HG02884 (cell line): ENCODE data around the gene BICDL1.

Experiments
- ATAC-seq: cut with Tn5 transposase; IDR thresholded peaks from one replicate; pipeline ENCODE4 v1.9.1; 2021; ENCODE audit warnings: mild to moderate bottlenecking, moderate library complexity; ENCODE audit not compliant: unreplicated experiment

The BICDL1 gene

DNA sequence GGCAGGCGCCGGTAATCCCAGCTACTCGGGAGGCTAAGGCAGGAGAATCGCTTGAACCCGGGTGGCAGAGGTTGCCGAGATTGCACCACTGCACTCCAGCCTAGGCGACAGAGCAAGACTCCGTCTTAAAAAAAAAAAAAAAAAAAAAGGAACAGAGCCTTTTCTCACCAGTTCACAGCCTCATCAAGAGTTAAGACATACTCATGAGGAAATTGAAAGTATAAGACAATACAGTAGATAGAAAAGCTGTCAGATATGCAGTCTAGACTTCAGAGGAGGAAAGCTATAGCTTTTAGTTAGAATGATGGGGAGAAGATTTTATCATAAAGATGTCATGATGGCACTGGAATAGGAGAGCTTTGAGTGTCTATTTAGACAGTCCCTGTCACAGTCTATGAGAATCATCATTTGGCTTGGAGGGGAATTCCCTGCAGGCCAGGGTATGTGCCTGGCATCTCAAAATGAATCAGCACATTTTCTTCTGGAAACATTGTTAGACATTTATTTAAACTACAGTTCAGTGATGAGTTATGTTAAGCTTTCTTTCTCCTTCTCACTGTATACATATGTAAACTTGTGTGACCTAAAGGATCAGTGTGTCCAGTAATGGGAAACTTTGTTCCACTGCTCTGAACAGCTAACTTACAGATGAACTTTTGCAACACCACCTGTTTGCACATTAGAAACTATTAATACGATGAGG lies 130.4 kb downstream of the BICDL1 start:
- ATAC-seq, result no peak

DNA sequence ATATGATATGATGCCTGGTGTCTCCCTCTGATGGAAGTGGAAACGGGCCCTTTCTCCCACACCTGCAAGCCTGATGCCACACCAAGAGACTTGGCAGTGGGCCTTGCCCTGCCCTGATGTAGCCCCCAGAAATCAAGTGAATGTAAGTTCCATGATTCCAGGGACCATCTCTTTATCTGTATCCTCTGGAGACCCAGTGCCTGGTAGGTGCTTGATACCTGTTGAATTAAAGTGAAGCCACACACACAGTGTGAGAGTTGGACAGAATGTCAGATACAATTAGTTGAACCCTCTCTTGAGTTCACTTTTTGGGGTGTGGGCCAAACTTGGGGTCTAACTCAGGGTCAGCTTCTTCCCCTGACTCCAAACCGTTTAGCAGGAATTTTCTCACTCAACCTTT lies 132.3 kb downstream of the BICDL1 start:
- no peak for ATAC-seq

DNA sequence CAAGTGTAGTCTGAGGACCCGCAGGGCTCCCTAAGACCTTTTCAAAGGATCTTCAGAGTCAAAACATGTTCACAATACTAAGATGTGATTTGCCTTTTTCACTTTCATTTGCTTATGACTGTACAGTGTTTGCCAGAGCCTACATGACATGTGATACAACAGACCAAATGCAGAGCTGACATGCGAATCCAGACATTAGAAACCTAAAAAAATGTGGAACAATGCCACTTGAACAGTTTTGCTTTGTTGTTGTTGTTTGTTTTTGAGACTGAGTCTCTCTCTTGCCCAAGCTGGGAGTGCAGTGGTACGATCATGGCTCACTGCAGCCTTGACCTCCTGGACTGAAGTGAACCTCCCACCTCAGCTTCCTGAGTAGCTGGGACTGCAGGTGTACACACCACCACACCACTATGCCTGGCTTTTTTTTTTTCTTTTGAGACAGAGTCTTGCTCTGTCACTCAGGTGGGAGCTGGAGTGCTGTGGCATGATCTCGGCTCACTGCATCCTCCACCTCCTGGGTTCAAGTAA lies 132.8 kb downstream of the BICDL1 start:
- peak; percentile 42 for ATAC-seq

DNA sequence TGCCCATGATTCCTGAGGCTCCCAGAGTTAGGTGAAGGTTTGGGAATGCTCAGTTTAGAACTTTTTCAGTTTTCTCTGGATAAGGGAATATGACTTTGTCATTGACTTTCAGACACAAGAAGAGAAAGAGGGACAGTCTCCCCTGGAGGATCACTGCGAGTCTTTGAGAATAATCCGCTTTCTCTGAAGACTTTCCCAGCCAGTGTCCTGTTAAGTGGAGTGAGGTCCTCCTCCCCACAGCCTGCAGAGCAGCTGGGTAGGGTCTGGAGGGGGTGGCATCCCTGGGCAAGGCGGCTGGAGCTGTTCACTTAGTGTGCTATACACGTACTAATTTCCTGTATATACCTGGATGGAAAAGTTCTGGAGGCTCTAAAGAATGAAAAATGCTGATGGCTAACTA lies 136.0 kb downstream of the BICDL1 start:
- no peak for ATAC-seq

DNA sequence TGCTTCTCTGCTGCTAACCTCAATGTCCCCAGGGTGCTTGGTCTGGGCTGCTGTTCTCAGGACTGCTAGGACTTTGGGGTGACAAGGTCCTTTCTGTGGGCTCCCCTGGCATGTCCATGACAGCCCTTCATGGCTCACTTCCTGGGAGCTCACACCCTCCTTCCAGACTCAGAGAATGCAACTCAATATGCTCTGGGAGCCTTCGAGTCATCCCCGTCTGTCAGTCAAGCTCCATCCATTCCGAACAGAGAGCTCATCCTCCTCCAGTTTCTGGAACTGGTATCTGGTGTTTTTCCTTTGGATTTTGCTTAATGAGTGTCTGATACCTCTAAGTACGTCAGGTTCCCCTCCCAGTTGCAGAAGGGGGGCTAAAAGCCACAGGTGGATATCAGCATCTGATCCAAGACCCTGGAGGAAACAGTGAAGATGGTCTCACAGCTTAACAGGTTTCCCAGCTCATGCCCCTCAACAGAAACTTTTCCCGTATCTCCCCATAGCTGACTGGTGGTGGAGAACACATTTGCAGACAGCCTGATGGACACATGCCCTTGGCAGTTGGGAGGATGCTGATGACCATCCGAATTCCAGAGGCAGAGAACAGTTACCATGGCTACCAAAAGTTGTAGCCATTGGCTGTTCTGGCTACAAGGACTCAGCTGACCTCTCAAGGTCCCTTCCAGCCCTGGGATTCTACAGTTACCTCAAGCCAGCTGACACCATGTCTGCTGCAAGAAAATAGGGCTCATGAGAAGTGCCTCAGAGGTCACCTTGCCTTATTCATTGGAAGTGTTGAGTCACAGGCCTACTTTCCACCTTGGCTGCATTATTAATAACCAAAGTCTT lies 137.0 kb downstream of the BICDL1 start:
- ATAC-seq, result no peak

DNA sequence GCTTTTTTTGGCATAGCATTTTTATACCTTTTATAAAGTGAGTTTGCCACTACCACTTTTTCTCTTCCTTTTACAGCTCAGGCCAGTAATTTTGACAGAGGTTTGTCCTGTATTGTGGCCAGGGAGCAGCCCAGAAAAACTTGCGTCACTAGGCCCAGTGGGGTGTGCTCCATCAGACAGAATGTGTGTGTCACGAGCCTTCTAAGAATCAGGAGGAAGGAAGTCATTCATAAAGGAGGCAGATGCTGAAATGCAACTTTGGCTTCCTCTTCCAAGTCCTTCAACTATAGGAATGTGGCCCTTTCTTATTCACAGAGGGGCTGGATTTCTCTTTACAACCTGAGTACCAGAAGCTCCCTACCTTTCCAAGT lies 137.6 kb downstream of the BICDL1 start:
- ATAC-seq, result no peak

DNA sequence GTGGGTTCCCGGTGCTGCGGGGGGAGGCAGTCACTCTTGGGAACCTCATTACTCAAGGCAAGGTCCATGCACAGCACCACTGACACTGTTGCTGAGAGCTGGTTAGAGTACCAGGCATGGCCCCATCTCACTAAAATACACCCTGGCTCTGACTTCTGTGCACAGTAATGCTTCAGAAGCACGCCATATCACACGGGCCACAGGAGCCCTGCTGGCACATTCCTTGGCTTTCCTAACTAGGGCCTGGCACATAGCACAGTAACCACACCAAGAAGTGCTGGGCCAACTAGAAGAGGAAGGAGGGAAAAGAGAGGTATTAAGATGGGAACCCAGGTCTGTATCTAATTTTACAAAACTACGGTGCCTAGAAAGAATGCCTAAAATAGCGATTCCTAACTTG lies 141.0 kb downstream of the BICDL1 start:
- no peak for ATAC-seq

DNA sequence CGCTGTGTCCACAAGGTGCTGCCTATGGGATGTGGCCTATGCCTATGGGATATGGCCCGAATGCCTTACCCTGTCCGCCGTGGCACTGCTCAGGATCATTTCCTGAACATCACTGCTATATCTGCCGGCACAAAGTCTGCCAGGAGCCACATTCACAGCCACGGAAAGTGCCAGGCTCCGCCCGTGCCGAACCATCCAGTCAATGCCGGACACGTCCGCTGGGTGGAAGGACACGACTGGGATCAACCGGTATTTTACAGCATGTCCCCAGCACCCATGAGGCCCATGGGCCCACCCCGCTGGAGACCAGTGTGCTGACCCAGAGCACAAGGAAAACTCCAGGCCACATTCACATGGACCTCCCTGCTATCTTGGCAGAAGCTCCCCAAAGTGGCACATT lies 142.1 kb downstream of the BICDL1 start:
- no peak for ATAC-seq

DNA sequence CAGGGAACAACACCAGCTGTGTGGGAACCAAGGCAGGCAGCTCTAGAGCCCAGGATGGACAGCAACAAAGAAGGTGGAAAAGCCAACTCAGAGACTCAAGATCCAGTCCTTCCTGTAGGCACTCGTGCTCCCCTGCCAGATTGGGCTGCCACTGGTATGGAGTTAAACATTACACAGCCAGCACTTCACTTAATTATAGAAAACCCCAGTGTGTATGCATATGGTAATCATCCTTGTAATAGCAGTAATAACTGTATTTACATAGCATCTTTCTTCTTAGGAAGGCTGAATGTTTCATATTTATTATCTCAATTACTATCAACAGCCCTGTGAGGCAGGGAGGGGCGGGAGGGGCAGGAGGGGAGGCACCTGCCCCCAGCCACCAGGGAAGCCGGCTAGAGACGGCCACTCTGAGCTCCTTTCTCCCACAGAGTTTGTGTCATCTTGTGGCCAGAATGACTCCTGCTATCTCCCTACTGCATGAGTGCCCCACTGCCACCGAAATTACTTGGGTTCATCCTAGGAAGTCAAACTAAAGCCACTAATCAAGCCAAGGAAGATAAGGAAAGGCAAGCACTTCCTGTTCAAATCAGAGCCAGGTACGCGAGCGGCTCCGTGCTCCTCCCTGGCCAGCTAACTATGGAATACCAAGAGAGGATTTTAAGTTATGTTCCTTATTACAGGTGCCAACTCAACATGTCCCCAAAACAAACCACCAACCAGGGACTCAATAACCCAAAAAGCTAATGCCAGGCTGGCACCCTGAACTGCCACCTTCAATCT lies 143.2 kb downstream of the BICDL1 start:
- ATAC-seq, result no peak

DNA sequence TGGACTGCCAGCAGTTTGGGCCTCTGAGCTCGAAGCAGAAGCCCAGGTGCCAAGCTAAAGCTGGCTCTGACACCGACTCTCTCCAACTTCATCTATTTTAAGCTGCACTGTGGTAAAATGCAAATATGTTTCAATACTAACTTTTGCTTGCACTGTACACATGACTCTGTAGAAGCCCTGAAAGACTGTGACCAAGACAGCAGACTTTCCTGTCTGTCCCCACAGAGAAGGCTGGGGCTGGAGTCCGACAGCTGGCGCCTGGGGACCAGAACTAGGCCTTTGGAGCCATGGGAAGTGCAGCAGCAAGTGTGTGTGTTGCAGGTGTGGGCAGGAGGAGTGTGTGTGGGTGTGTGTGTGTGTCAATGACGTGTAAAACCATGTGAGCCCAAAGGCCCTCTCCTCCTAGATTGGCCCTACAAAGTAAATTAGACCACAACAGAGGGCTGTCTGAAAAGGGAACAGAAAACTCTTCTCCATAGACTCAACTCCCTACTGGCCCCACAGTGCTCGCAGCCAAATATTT lies 143.9 kb downstream of the BICDL1 start:
- peak; percentile 90 for ATAC-seq

DNA sequence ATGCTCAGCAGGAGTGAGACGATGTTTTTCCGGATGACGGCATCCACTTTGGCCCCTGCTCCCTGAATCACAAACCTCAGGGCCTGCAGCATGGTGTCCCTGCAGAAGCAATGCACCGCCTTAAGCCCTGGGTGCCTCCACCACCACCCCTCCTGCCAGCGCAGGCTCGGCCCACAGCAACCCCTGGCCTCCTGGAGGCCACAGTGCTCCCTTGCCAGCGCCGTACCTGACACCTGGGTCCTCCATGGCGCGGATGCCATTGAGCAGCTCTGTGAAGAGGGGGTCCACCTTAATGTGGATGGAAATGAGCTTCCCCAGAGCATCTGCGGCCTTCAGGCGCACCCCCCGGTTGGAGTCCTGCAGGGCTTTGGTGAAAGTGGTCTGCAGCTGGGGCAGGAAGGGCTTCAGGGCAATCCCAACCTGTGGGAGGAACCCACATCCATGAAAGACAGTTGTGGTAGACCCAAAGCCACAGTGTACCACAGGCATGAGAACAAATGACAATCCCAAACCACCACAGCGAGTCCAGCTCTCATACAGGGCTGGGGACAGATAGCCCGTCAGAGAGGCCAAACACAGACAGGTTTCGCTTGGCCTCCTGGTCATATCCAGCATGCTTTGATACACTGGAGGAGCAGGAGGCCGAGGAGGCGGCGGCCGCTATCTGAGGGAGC lies 145.4 kb downstream of the BICDL1 start:
- ATAC-seq, result no peak

DNA sequence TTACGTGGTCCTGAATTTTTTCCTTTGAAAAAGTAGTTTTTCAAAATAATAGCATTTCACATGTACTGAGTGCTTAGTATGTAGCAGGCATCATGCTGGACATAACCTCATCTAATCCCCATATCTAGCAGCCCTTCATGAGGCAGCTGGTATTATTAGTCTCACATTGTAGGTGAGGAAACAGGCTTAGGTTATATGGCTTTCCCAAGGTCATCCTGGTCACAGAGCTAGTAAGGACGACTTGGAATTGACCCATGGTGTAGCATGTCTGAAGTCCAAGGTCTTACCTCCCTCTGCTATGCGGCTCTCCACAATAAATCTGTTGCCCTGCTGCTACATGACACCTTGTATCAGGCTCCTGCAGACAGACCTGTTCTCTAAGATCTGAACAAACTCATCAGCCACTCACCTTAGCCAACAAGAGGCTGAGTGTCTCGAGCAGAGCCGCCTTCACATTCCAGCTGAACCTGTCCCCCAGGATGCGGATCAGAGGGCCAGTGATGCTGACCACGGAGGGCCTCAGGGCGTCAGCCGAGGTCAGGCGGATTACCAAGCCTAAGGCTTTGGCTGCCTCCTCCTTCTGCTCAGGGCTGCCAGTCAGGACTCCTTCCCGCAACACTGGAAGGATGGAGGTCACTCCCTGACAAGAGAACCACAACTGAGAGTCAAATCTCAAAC lies 147.2 kb downstream of the BICDL1 start:
- ATAC-seq, result no peak

DNA sequence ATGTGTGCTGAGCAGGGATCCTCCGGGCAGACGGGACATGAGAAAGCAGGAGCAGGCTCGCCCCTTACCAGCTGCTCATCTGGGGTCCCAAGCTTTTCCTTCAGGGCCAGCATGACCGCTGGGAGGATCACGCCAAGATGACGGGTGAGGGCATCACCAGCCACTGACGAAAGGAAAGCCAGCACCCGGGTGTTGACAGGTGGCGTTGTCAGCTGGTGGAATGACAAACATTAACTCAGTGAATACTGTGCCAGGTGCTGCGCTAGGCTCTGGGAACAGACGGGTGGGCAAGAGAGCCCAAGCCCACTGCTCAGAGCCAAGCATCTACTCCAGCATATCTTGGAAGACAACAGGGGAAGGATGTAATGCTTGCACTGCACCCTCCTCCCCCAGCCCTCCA lies 148.8 kb downstream of the BICDL1 start:
- ATAC-seq, result no peak

DNA sequence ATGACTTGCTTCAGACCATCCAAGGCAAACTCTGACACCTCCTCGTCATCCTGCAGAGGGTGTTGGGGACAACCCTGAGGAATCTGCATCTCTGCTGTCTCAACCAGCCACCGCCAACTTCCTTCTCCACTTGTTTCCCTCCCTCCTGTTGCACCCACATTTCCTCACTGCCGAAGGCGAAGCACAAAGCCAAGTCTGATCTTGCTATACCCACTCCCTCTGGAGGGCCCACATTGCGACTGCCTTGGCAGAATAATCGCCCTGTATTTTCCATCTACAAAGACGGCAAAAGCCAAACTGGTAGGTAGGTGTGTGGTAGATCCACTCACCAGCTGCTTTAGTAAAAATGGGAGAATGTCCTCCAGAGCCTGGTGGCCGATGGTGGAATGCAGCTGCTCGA lies 149.3 kb downstream of the BICDL1 start:
- ATAC-seq, result no peak

DNA sequence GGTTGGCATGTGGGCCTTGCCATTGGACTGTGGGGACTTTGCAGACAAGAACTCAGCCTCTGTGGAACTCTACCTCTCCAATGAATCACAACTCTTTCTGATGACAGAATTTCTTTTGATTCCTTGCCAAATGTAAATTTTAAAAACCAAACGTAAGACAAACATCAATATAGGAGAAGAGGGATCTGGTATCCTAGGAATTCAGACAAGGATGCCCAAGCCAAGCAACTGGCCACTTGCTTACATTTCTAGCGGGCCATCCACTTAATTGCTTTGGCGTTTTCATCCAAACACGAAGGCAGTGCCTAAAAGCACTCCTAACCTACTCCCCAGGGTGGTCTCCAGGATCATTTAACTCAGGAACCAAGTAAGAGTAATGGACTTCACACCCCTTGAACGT lies 150.9 kb downstream of the BICDL1 start:
- no peak for ATAC-seq

DNA sequence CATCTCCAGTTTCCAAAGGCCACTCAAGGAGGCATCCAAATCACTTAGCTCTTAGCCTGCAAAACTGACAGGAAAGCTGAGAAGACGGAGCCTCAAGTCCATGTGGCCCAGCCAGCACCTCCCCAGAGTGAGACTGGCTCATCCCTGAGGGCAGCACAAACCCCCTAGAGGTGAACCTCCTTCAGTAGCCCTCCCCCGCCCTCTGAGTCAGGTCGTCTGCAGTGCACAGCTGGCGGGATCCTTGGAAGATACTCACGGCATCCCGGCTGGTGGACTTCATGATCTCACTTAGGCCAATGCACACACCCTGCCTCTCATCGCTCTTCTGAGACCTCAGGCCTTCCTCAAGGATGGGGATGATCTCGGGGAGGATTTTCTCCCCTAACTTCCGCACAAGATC lies 151.6 kb downstream of the BICDL1 start:
- ATAC-seq, result no peak

DNA sequence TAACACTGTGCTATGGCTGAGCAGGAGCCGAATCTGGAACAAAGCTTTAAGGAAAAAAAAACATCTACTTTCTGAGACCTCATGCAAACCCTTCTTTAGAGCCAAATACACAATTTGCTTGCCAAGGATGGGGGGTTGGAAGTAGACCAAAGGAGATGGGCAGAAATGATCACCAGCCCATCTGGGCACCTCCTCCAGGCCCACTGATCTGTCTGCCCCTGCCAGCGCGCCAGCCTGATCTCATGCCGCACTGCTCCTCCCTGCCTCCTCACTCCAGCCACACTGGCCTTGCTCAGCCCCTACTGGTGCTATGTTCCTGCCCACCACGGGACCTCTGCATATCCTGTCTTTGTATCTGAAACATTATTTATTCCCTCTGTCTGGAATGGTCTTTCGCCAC lies 152.3 kb downstream of the BICDL1 start:
- no peak for ATAC-seq

DNA sequence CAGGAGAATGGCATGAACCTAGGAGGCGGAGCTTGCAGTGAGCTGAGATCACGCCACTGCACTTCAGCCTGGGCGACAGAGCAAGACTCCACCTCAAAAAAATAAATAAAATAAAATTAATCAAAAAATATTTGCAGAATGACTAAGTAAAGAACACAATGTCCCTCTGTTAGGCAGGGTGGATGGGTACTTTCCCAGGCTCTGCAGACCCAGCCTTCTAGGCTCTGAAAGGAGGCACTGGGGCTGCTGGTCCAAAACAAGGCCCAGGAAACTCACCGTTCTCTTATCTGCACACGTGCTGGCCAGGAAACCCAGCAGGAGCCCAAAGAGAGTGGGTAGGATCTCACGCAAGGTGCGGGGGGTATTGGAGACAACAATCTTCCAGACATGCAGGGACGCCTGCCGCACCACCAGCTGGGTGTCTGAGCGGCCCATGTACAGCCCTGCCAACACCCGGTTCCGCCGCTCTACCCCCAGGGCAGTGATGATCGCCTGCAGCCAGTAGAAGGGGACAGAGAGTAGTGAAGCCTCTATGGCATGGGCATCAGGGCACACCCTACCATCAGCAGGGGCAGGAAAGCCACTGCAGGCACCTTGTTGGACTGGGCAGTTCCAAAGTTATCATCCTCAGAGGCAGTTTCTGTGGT lies 153.3 kb downstream of the BICDL1 start:
- ATAC-seq, result no peak
